CD4-positive, alpha-beta T cell treated with Interleukin-15 for 1 hour (primary cell): ENCODE results near the gene TSC2.

ENCODE experiments used
- DNase-seq: peaks from one replicate; pipeline ENCODE4 v3.0.0-alpha.2; 2020

The TSC2 gene

DNA sequence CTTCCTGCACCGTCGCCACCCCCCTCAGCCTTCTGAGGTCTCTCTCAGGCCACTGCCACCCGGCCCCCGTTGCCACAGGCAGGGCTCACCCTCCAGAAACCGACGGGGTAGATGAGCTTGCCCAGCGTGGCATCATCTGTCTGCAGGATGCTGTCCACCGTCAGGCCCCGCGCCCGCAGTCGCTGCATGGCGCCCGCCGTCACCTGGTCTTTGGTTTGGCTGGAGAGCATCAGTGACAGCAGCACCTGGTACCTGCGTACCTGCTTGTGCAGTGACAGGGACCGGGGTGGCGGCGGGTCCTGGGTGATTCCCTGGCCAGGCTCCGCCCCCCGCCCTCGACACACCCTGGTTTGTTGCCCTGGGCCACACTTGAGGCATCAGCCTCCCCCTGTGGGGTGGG, 3.2 kb upstream of the TSC2 start:
- DNase-seq, result no peak

DNA sequence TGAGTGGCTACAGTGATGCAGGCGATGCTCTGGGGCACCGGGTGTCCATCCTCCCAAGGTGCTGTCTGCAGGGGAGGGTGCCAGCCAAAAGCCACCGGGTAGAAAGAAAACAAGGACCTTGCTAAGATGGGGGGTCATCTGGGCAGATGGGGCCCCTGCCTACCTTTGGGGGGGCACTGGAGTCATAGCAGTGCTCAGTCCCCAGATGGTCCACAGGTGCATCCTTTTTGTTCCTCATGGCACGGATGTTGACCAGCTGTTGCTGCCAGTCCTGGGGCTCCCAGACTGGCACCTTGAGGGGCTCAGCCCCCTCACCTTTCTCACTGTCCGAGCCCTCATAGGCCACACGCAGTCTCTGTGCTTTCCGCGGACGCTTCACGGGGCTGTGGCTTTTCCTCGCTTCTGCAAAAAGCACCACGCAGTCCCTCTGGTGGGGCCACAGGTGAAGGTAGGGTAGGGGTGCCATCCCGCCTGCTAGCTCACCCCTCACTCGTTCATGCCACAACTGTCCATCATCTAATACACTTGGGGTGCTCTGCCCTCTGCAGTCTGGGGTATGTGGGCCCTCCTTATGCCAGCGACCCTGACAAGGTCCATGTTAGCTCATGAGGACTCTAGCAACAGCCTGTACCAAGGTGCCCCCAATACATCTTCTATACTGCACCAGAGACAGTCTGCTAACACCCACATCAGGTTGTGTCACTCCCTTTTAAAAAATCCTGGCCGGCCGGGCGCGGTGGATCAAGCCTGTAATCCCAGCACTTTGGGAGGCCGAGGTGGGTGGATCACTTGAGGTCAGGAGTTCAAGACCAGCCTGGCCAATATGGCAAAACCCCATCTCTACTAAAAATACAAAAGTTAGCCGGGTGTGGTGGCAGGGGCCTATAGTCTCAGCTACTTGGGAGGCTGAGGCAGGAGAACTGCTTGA, 1.6 kb upstream of the TSC2 start:
- DNase-seq, result no peak

DNA sequence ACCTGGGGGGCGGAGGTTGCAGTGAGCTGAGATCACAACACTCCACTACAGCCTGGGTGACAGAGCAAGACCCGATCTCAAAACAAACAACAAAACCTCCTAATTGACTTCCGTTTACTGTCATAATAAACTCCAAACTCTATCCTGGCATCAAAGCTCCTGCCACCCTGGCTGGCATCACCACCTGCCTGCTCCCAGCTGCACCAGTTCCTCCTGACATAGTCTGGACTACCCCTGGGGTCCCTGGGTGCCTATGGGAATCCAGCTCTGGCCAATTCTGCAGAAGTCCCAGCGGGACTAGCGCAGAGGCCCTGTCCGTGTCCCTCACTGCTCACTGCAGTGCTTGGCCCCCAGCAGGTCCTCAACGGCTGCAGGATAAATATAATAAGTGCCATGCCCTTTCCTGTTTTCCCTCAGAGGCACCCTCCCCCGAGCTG, 874 bp upstream of the TSC2 start:
- no peak for DNase-seq

DNA sequence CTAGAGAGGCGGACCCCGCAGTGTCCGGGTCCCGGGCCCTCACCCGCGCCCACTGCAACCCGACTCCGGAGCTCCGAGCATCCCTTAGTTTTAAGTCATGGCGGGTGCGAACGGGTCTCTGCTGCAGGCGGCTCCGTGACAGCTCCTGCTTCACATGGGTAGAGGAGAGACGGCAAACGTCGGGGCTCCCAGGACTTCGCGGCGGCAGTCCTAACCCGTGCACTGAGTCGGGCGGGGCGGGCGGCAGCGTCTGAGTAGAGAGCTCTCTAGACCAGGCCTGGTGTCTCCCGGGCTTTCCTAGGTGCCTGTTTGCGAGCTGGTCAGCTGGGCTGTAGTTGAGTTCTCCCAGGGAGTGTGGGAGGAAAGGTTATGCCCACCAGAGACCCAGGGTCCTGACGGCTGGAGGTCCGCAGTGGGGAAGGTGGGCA, 345 bp downstream of the TSC2 start:
- no peak for DNase-seq

DNA sequence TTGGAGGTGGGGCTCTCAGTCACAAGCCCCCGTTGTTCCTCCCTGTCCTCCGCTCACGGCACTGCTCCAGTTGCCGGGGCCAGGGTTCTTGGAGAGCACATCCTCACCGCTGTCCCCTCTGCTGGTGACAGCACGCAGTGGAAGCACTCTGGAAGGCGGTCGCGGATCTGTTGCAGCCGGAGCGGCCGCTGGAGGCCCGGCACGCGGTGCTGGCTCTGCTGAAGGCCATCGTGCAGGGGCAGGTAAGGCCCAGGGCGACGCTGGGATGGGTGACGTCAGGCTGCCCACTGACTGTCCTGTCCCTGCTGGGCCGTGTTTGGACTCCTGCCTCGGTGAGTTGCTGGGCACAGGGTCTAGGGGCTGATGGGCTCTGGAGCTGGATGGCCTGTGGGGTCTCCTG, 5.4 kb downstream of the TSC2 start:
- DNase-seq, result no peak

DNA sequence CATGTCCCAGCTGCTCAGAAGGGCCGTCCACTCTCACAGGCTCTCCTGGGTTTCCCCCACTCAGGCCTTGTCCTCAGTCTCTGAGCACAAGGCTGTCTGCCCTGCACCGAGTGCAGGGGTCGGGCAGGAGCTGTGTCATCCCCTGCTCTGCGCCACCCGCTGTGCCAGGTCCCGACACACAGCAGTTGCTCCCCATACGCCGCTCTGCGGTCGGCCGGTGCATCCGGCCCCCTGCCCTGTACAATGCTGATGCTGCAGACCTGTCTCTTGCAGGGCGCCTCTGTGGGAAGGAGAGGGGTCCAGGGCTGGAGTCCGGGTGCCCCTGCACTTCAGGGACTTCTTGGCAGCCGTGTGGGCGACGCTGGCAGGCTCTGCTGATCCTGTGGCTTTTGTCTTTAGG, 6.1 kb downstream of the TSC2 start:
- no peak for DNase-seq

DNA sequence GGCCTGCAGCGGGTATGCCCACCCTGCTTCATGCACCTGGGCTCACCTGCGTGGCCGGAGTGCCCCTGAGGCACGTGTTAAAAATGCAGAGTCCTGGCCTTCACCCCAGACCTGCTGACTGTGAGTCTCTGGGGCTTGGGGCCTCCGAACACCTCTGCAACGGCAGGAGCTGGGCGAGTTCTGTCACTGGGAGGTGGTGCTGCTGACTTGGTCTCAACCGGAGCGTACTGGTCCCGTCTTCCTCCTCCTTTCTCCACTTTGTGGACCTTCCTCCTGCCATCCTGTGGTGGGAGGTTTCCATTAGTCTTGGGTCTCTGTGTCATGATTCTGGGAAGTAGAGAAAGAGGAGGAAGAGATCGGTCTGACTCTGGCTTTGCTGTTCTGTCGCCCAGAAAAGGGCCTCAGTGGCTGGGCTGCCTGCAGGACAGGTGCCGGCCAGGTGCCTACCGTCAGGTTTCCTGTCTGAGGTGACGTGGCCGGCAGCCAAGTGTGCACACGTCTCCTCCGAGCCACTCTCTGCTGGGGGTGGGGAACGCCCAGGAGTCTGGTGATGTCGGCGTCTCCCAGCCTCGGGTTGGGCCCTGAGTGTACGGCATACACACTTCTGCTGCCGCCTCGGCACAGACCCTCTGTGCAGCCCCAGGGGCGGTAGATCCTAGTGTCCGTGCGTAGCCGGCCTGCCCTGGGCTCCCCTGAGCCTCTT, 6.9 kb downstream of the TSC2 start:
- DNase-seq, result no peak

DNA sequence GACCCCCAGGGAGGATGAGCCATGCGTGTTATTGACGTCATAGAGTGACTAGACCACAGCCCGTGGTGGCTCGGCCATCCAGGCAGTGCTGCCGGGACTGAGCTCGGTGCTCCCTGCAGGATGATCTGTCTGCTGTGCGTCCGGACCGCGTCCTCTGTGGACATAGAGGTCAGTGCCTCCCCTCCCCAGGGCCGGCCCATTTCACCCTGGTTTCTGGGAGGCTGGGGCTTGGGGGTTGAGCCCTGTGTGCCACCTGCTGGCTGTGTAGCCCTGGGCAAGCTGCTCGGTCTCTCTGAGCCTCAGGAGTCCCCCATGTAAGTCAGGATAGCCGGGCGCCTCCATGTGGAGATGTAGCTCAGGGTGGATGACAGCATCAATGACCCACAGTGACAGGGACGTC, 8.3 kb downstream of the TSC2 start:
- no peak for DNase-seq

DNA sequence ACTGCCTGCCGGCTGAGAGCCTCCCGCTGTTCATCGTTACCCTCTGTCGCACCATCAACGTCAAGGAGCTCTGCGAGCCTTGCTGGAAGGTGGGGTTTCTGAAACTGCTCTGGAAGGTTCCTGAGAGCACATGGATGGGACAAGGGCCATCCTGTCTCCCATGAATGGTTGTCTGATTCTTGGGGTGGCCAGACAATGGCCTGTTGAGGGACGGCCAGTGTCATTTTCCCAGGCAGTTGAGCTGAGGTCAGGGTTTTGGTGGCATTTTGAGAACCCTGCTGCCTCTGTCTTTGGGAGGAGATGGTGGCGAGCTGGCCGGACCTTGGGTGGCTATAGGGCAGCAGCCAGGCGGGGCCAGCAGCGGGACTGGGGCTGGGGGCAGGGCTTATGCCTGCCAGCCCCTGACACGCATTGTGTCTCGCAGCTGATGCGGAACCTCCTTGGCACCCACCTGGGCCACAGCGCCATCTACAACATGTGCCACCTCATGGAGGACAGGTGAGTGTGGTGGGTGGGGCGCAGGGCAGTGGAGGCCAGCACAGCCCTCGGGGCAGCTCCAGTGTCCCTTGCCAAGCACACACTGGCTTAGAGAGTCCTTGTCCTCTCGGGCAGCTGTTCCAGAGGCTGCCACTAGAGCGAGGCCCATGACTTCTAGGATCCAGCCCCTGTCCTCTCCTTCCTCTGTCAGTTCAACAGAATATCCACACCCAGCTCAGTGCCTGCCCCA, 9.1 kb downstream of the TSC2 start:
- DNase-seq, result no peak

DNA sequence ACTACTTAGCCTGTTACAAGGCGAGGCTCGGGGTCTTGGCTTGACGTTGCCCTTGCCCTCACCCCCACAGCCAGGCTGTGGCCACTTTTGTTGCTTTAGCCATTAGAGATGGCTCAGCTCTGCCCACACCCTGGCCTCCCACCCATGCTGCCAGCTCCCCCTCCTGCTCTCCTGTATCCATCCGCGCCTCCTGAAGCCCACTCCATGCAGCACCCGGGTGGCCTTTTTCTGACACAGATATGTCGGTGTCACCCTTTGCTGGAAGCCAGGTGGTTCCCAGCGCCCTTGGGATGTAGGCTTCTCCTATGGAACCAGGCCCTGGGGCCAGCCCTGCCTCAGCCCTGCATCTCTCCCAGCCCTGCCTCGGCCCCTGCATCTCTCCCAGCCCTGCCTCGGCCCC, 9.7 kb downstream of the TSC2 start:
- DNase-seq, result no peak

DNA sequence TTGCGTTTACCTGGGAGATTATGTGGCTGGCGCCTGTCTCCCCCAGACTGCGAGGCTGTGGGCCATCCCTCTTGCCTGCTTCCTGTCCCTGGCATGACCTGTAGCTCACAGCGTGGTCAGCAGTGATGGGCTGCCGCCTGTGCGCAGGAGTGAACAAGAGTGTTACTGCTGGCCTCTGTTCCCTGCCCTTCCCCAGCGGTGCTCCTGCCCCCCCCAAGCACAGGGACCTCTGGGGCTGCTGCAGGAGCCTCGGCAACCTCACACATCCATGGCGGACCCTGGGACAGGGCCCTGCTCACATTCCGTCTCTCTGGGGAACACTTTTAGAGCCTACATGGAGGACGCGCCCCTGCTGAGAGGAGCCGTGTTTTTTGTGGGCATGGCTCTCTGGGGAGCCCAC, 10.6 kb downstream of the TSC2 start:
- DNase-seq, result no peak

DNA sequence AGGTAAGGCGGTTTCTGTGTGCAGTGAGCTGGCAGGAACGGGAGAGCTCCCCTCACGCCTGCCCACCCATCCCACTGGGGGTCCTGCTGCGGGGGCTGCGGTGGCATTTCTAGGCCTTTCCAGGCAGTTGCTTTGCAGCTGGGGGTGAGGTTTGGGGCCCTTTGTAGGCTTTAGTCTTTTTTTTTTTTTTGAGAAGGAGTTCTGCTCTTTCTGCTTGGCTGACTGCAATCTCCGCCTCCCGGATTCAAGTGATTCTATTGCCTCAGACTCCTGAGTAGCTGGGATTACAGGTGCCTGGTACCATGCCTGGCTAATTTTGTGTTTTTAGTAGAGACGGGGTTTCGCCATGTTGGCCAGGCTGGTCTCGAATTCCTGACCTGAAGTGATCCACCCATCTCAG, 11.1 kb downstream of the TSC2 start:
- DNase-seq, result no peak

DNA sequence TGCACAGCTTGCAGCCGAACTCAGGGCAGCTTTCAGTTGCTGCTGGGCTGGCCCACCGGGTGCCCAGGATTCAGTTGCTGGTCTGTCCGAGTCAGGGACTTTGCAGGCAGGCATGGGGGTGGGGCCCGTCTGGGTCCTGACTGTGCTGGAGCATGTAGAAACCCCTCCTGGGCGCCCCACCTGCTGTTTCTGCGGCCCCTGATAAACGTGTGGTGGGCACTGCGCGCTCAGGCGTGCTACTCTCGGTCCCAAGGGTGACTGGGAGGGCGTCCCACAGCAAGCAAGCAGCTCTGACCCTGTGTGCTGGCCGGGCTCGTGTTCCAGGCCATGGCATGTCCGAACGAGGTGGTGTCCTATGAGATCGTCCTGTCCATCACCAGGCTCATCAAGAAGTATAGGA, 12.6 kb downstream of the TSC2 start:
- DNase-seq, result no peak

DNA sequence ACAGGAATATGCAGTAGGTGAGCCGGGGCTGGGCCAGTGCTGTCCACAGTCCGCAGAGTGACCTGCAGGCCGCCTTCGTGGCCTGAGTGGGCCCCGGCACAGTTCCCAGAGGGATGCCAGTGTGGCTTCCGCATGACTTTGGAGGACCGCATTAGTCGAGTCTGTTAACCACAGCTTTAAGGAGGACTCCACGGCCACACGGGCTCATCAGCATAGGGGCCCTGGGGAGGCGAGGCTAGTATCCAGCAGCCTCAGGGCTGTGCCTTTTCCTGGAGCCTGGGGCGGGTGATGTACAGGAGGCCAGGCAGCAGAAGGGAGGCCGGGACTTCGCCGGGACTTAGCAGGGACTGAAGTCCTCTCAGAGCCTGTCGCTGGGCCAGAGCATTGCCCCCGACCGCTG, 13.2 kb downstream of the TSC2 start:
- DNase-seq, result no peak

DNA sequence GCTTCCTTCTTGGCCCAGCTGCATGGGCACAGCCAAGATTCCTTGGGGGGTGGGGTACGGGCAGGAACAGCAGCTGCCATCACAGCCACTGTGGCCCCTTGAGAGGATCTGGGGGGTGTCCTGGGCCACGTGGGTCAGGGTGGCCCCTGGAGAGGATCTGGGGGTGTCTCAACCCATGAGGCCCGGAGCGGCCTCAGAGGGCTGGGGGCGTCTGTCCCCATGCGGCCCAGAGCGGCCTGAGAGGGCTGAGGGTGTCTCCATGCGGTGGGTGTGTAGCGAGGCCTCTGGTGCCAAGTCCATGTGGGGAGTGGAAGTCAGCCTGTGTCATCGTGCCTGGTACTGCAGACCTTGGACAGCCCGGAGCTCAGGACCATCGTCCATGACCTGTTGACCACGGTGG, 13.7 kb downstream of the TSC2 start:
- no peak for DNase-seq

DNA sequence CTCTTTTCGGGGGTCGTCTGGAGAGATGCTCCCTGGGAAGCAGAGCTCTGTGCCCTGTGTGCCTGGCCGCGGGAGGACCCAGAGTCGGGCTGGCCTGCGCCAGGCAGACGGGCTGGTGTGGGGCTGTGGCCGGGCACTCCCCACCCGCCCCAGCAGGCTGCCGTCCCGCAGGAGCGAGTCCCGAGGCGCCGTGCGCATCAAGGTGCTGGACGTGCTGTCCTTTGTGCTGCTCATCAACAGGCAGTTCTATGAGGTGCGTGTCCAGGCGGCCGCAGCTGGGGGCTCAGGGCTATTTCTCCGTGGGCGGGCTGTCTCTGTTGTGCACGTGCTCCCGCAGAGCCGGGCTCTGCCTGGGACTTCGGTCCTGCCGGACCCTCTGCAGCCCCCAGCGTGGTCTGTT, 15.0 kb downstream of the TSC2 start:
- DNase-seq, result no peak

DNA sequence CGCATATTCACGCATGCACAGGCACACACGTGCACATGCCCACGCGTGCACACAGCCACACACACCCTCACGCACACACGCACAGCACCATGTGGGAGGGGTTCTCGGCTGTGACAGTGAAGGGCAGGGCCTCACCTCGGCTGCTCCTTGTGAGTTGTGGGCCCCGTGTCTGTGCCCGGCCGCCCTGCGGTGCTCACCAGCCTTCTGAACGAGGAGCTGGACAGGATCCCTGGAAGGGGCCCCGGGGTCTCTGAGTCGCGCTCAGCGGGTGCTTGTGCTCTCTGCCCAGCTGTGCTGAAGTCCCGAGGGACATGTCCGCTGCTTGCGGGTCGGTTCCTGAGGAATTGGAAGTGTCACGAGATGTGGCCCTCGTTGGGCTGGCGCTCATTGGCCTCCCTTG, 16.1 kb downstream of the TSC2 start:
- DNase-seq, result no peak

DNA sequence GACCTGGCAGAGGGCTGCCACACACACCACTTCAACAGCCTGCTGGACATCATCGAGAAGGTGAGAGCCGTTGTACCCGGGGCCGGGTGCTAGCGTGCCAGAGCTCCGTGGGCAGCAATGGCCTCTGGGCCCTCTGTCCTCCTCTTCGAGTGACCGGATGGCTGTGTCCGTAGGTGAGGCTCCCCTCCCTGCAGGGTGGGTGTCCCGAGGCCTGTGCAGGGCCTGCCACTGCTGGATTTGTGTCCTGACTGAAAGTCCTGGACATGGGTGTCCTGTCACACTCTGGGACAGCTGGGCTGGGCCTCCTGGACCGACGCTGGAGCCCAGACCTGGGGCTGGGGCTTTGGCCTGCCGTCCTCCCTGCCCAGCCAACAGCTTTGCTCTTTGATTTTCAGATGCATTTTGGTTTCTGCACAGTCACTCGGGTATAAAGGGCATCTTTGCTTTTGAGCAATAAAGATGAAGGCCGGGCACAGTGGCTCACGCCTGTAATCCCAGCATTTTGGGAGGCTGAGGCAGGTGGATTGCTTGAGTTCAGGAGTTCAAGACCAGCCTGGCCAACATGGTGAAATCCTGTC, 16.7 kb downstream of the TSC2 start:
- DNase-seq, result no peak

DNA sequence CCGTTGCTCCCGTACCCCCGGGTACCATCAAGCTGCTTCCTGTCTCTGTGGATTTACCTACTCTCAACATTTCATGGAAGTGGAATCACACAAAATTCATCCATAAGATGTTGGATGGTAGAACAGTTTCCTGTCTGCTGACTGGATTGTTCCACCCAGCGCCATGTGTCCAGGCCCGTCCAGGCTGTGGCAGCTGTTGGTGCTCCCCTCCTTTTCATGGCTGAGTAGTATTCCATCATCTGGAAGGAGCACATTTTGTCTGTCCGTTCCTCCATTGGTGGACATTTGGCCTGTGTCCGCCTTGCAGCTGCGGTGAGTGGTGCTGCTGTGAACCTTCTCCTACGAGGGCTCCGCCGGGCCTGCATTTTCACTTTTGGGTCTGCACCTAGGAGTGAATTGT, 18.4 kb downstream of the TSC2 start:
- no peak for DNase-seq

DNA sequence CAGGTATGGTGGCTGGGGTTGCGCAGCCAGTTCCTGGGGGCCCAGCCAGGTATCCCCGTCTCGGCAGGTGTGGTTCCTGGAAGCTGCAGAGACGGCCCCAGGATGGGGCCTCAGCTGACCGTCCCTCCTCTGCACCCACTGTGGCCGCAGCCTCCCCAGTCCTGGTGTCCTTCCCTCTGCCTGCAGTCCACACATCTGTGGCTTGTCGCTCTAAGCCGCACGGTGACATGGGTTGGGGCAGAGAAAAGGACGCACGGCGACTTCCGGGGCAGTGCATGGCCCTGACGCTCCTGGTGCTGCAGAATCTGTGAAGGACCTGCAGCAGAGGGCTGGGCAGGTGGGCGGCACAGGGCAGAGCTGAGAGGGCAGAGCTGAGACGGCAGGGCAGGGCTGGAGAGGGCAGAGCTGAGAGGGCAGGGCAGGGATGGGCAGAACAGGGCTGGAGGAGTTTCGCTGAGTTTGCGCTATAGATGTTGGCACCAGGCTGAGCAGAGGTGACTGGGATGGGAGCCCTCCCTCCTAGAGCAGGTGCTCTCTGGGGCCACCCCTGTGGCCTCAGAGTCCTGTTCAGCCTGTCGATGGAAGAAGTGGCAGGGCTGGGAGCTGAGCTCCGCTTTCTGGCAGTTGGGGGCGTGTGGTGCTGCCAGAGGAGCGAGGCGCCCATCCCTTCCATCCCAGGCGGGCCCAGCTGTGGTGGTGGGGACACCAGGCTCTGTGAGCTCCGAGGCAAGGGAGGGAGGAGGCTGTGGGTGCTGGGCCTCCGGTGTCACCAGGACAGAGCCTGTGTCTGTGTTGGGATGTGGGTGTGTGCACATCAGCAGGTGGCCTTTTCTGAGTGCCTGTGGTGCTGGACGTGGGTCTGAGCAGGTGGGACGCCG, 23.0 kb downstream of the TSC2 start:
- no peak for DNase-seq

DNA sequence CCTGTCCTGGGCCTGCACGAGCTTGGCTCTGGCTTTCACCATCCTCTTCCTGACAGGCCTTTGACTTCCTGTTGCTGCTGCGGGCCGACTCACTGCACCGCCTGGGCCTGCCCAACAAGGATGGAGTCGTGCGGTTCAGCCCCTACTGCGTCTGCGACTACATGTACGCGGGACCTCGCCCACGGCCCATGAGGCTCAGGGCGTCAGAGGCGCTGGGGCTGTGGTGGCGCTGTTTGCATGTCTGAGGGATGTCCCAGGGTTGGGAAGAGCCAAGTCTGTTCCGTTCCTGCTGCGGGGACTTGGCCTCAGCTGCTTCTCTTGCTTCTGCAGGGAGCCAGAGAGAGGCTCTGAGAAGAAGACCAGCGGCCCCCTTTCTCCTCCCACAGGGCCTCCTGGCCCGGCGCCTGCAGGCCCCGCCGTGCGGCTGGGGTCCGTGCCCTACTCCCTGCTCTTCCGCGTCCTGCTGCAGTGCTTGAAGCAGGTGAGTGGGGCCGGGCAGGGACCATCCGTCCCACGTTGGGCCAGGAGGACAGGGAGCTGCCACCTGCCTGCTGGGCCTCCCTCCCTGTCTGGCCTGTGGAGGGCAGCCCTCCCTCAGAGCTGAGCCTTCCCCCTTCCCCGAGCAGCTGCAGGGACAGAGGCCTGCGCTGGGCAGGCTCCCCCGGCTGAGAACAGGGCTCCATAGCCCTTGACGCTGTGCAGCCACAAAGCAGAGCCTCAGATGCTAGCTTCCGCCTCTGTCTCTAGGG, 23.8 kb downstream of the TSC2 start:
- DNase-seq, result no peak

DNA sequence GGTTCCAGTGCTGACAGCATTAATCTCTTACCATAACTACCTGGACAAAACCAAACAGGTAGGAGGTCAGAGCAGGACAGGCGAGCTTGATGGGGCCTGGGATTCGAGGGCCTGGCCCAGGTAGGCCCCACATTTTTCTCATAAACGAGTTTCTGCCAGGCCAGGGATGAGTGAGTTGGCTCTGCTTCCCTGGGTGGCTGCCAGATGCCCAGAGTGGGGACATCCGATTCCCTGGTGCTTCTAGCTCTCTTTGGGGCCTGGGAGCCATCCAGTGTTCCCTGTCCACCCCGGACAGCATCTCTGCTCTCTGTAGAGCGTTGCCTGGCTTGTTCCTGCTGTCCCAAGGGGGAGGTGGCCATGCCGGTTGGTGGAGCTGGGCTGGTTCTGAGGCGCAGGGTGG, 25.1 kb downstream of the TSC2 start:
- no peak for DNase-seq
